ENCODE data around the gene TGM1.

The TGM1 gene

DNA sequence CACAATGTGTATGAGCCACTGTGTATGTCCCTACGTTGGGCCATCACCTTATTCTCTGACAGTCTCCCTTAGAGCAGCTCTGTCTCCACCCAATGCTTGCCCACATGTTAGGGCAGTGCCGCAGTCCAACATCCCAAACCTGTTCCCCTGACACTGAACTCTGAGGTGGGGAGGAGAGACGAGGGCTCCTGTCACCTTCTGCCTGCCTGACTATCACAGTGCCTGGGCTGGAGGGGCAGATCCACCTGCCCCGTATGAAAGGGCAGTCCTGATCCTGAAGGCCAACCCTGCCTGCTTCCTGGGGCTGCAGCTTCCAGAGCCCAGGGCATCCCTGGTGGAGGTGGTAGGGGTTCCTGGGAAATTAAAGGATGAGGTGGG, 2.2 kb downstream of the TGM1 start (continued):
- no peak for TF ChIP-seq ZNF585B (tag by site-specific recombination; IDR thresholded peaks at IDR 0.05)
- TF ChIP-seq ZSCAN18 (tag by site-specific recombination; IDR thresholded peaks at IDR 0.05): no peak

GRCh38 chr14:24260026-24260779, 2.8 kb downstream of the TGM1 start:
- peaks cover 0 to 3% of the 10 kb centered on the region in 2 experiments; a peak in 1 of 3 replicates for H3K36me3 ChIP-seq (ENCODE audit: control insufficient read depth in 2 of 2, insufficient read depth in 1 of 2, low read length in 2 of 2)
- TF ChIP-seq ZNF791 (tag by site-specific recombination; IDR thresholded peaks at IDR 0.05): no peak
- no peak for TF ChIP-seq ZNF560 (tag by site-specific recombination; IDR thresholded peaks at IDR 0.05; ENCODE audit: borderline replicate concordance)
- no peak for TF ChIP-seq ZNF585B (tag by site-specific recombination; IDR thresholded peaks at IDR 0.05)
- TF ChIP-seq ZNF747 (tag by site-specific recombination; IDR thresholded peaks at IDR 0.05): no peak
- TF ChIP-seq, protein P1, sequence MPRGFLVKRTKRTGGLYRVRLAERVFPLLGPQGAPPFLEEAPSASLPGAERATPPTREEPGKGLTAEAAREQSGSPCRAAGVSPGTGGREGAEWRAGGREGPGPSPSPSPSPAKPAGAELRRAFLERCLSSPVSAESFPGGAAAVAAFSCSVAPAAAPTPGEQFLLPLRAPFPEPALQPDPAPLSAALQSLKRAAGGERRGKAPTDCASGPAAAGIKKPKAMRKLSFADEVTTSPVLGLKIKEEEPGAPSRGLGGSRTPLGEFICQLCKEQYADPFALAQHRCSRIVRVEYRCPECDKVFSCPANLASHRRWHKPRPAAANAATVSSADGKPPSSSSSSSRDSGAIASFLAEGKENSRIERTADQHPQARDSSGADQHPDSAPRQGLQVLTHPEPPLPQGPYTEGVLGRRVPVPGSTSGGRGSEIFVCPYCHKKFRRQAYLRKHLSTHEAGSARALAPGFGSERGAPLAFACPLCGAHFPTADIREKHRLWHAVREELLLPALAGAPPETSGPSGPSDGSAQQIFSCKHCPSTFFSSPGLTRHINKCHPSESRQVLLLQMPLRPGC (tag by site-specific recombination; IDR thresholded peaks at IDR 0.05): no peak
- no peak for TF ChIP-seq SP2 (tag by site-specific recombination; IDR thresholded peaks at IDR 0.05)
- TF ChIP-seq ZNF549 (tag by site-specific recombination; IDR thresholded peaks at IDR 0.05): no peak
- TF ChIP-seq HIC1 (tag by site-specific recombination; IDR thresholded peaks at IDR 0.05): no peak
- TF ChIP-seq ZNF121 (tag by site-specific recombination; IDR thresholded peaks at IDR 0.05): no peak
- no peak for TF ChIP-seq ZIC2 (tag by site-specific recombination; IDR thresholded peaks at IDR 0.05)
- no peak for TF ChIP-seq KLF16 (tag by site-specific recombination; IDR thresholded peaks at IDR 0.05)
- TF ChIP-seq PRDM1 (tag by site-specific recombination; IDR thresholded peaks at IDR 0.05): no peak
- no peak for TF ChIP-seq MZF1 (tag by site-specific recombination; IDR thresholded peaks at IDR 0.05; ENCODE audit: borderline replicate concordance)
- TF ChIP-seq KLF7 (tag by site-specific recombination; IDR thresholded peaks at IDR 0.05; ENCODE audit: borderline replicate concordance): no peak
- H3K4me3 ChIP-seq (ENCODE audit: low read depth, low read length): no peak overlapping the region
- no peak overlapping the region for H3K27ac ChIP-seq (ENCODE audit: extremely low read depth, low read depth, low read length)
- POLR2A ChIA-PET: interaction anchor here (3.6 kb wide), 1 partner anchor 11 kb away, joined by 16 read pairs; the partner anchor contains the start of gene RABGGTA
- H3K9me3 ChIP-seq (ENCODE audit: control insufficient read depth, insufficient read depth, low read depth, low read length): no peaks in the 10 kb centered on the region
- CTCF ChIA-PET: no interaction called here
- H3K4me1 ChIP-seq (ENCODE audit: control insufficient read depth, insufficient read depth, low read length): no peaks in the 10 kb centered on the region

DNA sequence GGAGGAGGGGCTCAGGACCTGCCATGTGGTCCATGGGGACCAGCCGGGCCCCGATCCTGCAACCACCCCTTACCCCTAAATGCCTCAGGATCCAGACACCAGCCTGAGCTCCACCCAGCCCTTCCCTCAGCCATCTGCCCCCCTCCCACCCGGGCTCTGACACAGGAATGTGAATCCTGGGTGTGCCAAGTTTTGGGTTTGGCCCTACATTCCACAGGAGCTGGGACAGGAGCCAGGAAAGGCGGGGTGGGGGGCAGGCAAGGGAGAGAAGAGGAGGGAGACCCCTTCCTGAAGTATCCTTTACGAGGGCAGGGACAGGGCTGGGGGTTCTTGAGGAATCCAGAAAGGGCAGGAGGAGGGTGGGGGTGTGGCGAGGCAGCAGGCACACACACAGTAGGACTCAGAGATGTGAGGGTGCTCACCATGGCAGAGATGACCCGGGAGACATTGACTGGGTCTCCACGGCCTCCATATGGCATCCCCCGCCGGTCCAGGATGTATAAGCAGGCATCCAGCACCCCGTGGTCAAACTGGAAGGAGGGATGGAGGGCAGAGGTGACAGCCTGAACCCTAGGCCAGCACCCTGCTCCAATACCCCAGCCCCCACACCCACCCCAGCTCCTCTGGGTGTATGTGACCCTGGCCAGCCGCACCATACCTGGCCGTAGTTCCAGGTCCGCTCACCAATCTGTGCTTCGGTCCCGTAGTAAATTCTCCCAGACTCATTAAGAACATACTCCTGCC, 3.5 kb downstream of the TGM1 start:
- ChIA-PET CTCF (interaction anchor here (1.6 kb wide), 1 partner anchor 11 kb away, joined by 3 read pairs; the partner anchor contains the start of gene RABGGTA), POLR2A (no interaction called here)

More for the DNA sequence above, 3.5 kb downstream of the TGM1 start:
- no peaks in the 10 kb centered on the region for H3K9me3 ChIP-seq (ENCODE audit: control insufficient read depth, insufficient read depth, low read depth, low read length)
- TF ChIP-seq KLF1 (tag by site-specific recombination; IDR thresholded peaks at IDR 0.05) (0 out of 2 replicates have a peak, but pooled peaks have one; percentile 22), ZNF747 (tag by site-specific recombination; IDR thresholded peaks at IDR 0.05) (no peak)
- TF ChIP-seq, protein P2, sequence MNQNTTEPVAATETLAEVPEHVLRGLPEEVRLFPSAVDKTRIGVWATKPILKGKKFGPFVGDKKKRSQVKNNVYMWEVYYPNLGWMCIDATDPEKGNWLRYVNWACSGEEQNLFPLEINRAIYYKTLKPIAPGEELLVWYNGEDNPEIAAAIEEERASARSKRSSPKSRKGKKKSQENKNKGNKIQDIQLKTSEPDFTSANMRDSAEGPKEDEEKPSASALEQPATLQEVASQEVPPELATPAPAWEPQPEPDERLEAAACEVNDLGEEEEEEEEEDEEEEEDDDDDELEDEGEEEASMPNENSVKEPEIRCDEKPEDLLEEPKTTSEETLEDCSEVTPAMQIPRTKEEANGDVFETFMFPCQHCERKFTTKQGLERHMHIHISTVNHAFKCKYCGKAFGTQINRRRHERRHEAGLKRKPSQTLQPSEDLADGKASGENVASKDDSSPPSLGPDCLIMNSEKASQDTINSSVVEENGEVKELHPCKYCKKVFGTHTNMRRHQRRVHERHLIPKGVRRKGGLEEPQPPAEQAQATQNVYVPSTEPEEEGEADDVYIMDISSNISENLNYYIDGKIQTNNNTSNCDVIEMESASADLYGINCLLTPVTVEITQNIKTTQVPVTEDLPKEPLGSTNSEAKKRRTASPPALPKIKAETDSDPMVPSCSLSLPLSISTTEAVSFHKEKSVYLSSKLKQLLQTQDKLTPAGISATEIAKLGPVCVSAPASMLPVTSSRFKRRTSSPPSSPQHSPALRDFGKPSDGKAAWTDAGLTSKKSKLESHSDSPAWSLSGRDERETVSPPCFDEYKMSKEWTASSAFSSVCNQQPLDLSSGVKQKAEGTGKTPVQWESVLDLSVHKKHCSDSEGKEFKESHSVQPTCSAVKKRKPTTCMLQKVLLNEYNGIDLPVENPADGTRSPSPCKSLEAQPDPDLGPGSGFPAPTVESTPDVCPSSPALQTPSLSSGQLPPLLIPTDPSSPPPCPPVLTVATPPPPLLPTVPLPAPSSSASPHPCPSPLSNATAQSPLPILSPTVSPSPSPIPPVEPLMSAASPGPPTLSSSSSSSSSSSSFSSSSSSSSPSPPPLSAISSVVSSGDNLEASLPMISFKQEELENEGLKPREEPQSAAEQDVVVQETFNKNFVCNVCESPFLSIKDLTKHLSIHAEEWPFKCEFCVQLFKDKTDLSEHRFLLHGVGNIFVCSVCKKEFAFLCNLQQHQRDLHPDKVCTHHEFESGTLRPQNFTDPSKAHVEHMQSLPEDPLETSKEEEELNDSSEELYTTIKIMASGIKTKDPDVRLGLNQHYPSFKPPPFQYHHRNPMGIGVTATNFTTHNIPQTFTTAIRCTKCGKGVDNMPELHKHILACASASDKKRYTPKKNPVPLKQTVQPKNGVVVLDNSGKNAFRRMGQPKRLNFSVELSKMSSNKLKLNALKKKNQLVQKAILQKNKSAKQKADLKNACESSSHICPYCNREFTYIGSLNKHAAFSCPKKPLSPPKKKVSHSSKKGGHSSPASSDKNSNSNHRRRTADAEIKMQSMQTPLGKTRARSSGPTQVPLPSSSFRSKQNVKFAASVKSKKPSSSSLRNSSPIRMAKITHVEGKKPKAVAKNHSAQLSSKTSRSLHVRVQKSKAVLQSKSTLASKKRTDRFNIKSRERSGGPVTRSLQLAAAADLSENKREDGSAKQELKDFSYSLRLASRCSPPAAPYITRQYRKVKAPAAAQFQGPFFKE (tag by site-specific recombination; IDR thresholded peaks at IDR 0.05; ENCODE audit: borderline replicate concordance): no peak
- peaks cover 0 to 10% of the 10 kb centered on the region in 2 experiments; a peak in 1 of 3 replicates for H3K36me3 ChIP-seq (ENCODE audit: control insufficient read depth in 2 of 2, insufficient read depth in 1 of 2, low read length in 2 of 2)
- no peaks in the 10 kb centered on the region for H3K4me1 ChIP-seq (ENCODE audit: control insufficient read depth, insufficient read depth, low read length)
- no peak overlapping the region for H3K27ac ChIP-seq (ENCODE audit: extremely low read depth, low read depth, low read length)
- H3K4me3 ChIP-seq (ENCODE audit: low read depth, low read length): no peak overlapping the region

Measured in HEK293 (cell line).